ENCODE data around the gene LRTM2. TPM values are rescaled to one million over a fixed set of nuclear protein-coding genes. Genes with fewer than 3 reads are reported as not detected.

Gene LRTM2
- total and polyA plus RNA-seq, 8 donors = not detected

- Histone ChIP-seq H3K9me3 (no peaks in the 10 kb centered on the region), H3K27me3 (no peaks in the 10 kb centered on the region), H3K36me3 (no peaks in the 10 kb centered on the region), H3K4me1 (no peaks in the 10 kb centered on the region), H3K27ac (no peak overlapping the region), H3K4me3 (no peak overlapping the region)
- no peak for TF ChIP-seq CTCF (IDR thresholded peaks at IDR 0.05)
- FAIRE-seq (peak; percentile 26), DNase-seq (peak; percentile 64 to 81 (median 69)), ATAC-seq (peak; percentile 76 to 96 (median 88))
- 68 to 69% methylated on average over 25 of the region's 25 CpGs for WGBS, 2 donors
- intact Hi-C loops (cut with DNase I) = loop anchor here in 2 of 3 donors (5.0 to 10.0 kb wide), 3 partner anchors 120 to 230 kb away; no protein-coding TSS in a partner anchor
Measured at GRCh38 chr12:1804545-1805332, 15.6 kb upstream of the LRTM2 start.

GRCh38 chr12:1805441-1806081, 14.8 kb upstream of the LRTM2 start:
- Histone ChIP-seq H3K27me3 (no peaks in the 10 kb centered on the region), H3K27ac (no peak overlapping the region), H3K4me1 (no peaks in the 10 kb centered on the region), H3K36me3 (no peaks in the 10 kb centered on the region), H3K9me3 (no peaks in the 10 kb centered on the region), H3K4me3 (no peak overlapping the region)
- WGBS, 2 donors = 88 to 94% methylated on average over 15 to 16 of the region's 16 CpGs
- DNase-seq (peak in 2 of 6 donors; percentile 44 to 52), ATAC-seq (no peak), FAIRE-seq (no peak)
- intact Hi-C loops (cut with DNase I) = loop anchor here in 2 of 3 donors (5.0 to 10.0 kb wide), 3 partner anchors 119 to 229 kb away; no protein-coding TSS in a partner anchor
- TF ChIP-seq CTCF (IDR thresholded peaks at IDR 0.05) = no peak

- H3K27me3 ChIP-seq = no peaks in the 10 kb centered on the region
- ATAC-seq = no peak
- H3K9me3 ChIP-seq = no peaks in the 10 kb centered on the region
- peak in 2 of 6 donors; percentile 17 to 42 for DNase-seq
- no peaks in the 10 kb centered on the region for H3K36me3 ChIP-seq
- WGBS, 2 donors = 63 to 65% methylated on average over 7 of the region's 7 CpGs
- no peak for TF ChIP-seq CTCF (IDR thresholded peaks at IDR 0.05)
- no peak for FAIRE-seq
- H3K4me3 ChIP-seq = no peak overlapping the region
- H3K27ac ChIP-seq = no peak overlapping the region
- intact Hi-C loops (cut with DNase I) = loop anchor here in 2 of 3 donors (5.0 to 10.0 kb wide), 3 partner anchors 118 to 228 kb away; no protein-coding TSS in a partner anchor
- no peaks in the 10 kb centered on the region for H3K4me1 ChIP-seq
Measured at GRCh38 chr12:1806301-1807086, 13.9 kb upstream of the LRTM2 start.

GRCh38 chr12:1807087-1807860, 13.1 kb upstream of the LRTM2 start:
- FAIRE-seq = no peak
- H3K27me3 ChIP-seq = no peaks in the 10 kb centered on the region
- no peaks in the 10 kb centered on the region for H3K36me3 ChIP-seq
- 81 to 88% methylated on average over 15 of the region's 15 CpGs for WGBS, 2 donors
- no peak overlapping the region for H3K27ac ChIP-seq
- no peak overlapping the region for H3K4me3 ChIP-seq
- intact Hi-C loops (cut with DNase I) = loop anchor here in 2 of 3 donors (5.0 to 10.0 kb wide), 3 partner anchors 118 to 228 kb away; no protein-coding TSS in a partner anchor
- peak in 2 of 6 donors; percentile 28 to 38 for DNase-seq
- no peak for ATAC-seq
- H3K9me3 ChIP-seq = no peaks in the 10 kb centered on the region
- no peaks in the 10 kb centered on the region for H3K4me1 ChIP-seq
- TF ChIP-seq CTCF (IDR thresholded peaks at IDR 0.05) = no peak
